Measurements from ENCODE around the gene CNKSR3.
"Not testable (repeated sequence)": the region's sequence is repeated elsewhere in the genome, so short reads cannot be mapped to it uniquely, and the experiment has no call there.

CNKSR3 gene

DNA sequence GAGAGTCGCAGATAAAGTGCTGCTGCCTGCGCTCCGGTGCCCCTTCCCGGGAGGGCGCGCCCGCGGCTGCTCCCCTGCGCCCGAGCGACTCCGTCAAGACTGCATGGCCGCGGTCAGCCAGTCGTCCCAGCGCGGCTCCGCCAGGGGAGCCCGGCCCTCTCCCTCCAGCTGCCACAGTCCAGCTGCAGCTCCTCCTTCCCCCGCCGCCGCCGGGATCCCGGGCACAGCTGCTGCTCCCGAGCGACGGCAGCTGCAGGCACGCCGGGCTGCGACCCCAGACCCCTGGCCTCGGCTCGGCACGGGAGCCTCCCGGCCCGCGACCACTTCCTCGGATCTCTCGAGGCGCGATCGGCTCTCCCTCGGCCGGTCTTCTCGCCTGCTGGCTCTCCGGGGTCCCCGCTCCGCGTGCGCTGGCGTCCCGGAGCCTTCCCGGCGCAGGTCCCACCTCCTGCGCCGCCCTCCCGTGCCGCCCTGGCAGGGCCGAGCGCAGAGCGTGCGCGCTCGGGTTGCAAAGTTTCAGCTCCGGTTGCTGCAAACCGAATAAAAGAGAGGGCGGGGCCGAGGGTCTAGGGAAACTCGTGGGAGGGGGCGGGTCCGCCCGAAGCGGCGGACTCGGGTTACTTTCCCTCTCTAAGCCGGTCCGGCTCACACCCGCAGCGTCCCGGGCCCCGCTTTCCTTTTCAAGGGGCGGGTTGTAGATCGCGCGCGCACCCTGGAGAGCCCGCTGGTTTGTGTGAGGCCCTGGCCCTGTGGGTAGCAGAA is at the start of gene CNKSR3:
CNKSR3 (minus strand) TSS at position 542 of the 762 bp plus-strand sequence. CDS start 571 bp downstream, outside the sequence.
- DNase-seq = peak; percentile 19

DNA sequence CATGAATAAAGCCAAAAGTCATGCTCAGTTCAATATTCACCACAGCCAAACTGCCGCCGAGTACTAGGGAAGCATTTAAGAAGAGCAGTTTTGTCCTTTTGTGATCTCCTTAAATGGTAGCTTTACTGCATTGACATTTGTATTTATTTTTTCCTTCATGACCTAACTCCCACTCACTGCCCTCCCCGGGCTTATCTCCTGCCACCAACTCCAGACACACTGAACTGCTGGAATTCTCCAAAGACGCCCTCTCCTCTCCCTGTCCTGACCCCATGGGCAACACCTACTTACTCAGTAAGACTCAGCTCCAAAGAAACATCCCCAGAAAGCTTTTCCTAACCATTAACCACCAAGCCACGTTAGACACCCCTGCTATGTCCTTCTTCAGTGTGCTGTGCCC is 48.5 kb upstream of the CNKSR3 start:
- no peak for DNase-seq

DNA sequence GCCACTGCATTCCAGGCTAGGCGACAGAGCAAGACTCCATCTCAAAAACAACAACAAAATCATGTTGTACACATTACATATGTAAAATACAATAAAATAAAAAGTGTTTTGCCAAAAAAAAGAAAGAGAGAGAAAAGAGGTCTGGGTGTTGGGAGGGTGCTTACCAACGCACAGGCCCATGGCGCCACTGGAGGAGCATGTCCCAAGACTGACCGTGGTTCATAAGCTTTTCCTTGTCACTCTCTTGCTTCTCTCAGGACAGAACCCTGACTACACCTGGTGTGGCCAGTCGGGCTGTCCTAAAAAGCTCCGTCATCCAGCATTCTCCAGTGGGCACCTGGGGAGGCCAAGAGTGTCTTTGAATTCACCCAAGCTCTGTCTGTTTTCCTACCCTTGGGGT is 48.0 kb upstream of the CNKSR3 start:
- DNase-seq = no peak

DNA sequence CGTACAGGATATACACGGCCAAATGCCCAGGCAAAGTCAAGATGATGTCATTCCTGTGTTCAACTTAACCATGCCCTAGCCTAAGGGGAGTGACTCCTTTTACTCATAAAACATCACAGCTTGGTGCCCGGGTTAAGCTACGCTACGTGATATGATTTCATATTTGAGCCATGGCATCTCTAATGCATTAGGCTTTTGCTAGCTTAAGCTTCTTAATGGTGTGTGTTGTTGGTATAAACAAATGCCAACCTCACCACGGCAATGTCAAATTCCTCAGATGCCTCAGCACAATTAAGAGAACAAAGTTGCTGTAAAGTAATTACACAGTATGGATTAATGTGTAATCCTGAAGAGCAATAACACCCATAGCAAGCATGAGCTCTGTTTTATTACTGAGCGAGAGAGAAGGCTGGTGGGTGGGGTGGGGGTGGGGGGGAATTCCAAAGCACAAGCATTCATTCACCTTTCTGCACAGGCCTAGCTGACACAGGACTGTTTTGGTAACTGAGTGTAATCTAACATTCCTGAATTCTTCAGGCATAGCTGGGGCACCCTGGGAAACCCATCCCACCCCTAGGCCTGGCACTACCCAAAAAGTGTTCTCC is 44.7 kb upstream of the CNKSR3 start:
- DNase-seq = no peak

DNA sequence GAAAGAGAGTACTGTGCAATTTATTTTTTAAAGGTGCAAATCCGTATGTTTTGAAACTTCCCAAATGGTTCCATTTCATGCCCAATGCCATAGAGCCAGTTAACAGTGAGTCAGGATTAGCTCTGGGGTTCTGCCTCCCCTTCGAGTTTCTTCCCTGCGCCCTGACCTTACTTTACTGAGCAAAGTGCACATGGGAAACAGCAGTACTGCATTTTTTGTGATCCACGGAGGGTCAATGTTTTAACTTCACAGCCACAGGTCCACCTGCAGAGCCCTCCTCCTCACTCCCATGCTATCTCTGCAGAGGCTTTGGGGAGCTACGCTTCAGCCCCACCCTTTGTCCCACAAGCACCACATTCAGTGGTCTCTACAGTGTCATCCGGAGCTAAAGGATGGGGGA is 44.0 kb upstream of the CNKSR3 start:
- DNase-seq = no peak

DNA sequence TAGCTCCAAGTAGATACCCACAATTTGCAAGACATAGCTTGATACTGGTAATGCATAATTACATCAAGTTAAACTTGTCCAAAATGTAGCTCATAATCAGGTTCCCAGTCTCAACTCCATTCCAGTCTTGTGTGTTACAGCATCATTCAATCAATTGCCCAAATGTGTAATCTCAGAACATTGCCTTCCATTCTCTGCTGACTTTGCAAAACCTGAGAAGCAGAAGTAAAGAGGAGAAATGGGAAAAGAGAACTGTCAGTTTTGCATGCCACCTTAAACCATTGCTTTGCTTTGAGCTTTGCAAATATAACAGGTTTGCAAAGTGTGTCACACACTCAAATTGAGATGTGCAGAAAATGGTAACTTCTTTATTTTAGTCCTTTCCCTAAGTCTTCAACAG is 40.3 kb upstream of the CNKSR3 start:
- DNase-seq = no peak

DNA sequence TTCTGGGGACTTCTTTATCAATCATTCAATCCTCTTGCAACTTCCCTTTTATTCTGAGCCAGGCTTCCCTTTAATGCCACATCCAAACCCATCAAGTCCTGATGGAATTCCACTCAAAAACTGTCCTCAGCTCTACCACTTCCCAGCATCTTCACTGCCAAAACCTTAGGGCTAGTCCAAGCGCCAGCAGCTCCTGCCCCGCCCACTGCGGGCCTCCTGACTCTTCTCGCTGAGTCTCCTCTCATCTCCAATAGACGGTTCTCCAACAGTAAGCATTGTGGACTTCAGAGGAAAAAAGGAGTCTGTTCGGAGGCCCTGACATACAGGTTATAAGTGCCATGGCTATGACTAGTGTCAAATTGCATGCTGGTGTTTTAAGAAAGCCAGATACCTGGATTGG is 38.7 kb upstream of the CNKSR3 start:
- no peak for DNase-seq

DNA sequence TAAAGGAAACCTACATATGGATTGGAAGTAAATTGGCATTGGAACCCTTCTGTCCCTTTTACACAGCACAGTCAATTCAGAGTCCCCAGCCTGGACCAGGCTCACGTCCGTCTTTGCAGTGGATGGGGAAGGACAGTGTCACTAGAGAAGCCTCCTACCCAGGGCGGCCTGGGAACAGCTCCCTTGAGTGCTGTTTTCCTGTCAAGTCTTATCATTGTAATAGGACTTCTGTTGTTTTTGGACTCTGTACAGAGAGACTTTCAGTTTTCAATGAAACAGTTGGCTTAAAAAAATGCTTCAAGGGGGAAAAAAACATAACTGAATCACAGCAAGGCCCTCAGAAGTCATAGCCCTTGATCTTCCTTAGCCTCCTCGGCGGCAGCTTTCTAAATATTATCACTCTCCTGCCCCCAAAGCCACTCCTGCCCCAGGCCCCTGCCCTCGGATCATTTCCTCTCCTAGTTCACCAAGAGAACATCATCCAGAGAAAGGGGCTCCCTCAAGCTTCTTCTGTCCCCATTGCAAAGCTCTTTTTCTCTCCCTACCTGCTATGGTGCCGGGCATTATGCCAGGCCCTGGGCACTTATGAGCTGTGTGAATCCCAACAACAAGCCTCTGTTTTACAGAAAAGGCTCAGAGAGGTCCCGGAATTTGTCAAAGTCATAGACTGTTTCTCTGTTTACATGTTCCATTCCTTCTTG is 37.8 kb upstream of the CNKSR3 start:
- no peak for DNase-seq

DNA sequence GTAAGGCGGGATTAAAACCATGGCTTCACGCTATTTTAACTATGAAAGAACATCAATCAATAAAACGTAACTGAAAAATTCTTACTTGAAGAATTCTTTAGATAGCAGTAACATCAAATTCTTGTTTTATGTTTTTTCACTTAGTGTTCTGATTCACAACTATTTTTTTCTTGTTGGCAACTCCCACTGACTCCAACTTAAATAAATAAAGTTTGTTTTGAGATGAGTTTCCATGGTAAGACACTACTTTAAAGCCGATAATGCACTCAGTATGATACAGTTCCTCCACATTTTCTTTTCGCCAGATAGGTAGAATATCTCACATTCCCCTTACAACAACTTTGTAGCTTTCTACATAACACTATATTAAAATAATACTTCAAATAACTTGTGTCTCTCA is 33.1 kb upstream of the CNKSR3 start:
- DNase-seq = no peak

DNA sequence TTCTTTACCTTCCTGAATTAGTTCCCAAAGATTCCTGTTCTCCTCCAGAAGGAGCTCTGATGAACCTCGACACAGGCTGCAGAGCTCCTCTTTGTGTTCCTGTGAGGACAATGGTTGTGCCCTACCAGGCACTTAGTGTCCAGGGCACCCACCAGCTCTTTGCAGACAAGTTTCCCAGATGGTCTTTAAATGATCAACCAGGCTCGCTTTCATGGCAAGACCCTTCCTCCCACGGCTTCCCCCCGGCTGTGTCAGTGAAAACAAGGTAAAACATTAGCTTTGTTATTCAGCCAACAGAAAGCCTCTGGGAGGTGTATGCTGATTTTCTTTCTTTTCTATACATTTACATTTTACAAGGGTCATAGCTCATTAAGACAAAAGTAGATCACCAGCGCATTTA is 32.3 kb upstream of the CNKSR3 start:
- DNase-seq = no peak

DNA sequence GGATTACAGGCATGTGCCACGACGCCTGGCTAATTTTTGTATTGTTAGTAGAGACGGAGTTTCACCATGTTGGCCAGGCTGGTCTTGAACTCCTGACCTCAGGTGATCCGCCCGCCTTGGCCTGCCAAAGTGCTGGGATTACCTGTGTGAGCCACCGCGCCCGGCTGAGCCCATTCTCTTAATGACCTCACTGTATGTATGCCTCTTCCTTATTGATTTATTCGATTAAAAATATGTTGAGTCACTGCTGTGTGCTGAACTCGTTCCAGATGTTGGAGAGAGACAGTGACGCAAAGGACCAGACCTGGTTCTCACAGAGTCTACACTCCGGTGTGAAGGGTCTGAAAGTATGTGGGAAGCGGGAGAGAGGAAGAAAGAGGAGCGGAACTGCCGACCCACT is 31.4 kb upstream of the CNKSR3 start:
- DNase-seq = not testable (repeated sequence)

DNA sequence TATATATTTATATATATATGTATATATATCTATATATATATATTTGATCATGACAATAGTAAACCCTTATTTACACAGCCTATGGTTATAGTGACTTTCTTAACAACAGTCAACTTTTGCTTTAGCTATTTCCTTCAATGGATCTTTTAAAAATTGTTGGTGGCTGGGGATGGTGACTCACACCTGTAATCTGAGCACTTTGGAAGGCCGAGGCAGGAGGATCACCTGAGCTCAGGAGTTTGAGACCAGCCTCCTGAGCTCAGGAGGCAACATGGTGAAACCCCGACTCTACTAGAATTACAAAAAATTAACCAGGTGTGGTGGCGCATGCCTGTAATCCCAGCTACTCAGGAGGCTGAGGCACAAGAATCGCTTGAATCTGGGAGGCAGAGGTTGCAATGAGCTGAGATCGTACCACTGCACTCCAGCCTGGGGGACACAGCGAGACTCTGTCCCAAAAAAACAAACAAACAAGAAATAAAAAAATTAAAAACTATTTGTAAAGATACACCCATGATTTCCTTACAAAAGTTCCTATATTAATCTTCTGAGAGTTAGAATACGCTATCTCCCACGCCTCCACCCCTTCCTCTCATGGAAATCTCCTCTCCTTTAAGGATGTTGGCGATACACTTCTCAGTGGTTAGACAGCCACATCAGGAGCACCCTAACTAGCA is 29.2 kb upstream of the CNKSR3 start:
- no peak for DNase-seq

DNA sequence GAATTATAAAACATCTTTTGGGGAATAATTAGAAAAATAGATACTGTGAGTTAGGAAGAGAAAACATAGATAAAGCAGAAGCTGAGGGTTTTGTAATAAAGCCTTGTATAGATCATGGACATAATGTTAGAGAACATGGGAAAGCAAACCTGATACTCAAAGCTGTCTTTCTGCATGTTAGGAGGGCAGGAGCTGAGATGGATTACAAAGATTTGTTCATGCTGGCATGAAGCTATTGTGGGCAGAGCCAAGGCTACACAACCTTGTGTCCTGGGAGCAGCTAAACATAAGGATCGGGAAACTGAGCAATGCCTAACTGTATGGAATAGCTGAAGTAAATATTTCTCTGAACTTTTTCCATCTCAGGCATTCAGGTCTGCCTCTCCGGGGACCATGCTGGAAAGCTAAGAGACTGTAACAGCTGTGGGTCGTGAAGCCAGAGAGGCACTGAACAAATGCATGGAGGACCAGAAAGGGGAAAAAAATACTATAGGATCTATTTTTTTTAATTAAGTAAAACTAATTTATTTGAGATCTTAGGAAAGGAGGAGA is 28.2 kb upstream of the CNKSR3 start:
- DNase-seq = no peak

DNA sequence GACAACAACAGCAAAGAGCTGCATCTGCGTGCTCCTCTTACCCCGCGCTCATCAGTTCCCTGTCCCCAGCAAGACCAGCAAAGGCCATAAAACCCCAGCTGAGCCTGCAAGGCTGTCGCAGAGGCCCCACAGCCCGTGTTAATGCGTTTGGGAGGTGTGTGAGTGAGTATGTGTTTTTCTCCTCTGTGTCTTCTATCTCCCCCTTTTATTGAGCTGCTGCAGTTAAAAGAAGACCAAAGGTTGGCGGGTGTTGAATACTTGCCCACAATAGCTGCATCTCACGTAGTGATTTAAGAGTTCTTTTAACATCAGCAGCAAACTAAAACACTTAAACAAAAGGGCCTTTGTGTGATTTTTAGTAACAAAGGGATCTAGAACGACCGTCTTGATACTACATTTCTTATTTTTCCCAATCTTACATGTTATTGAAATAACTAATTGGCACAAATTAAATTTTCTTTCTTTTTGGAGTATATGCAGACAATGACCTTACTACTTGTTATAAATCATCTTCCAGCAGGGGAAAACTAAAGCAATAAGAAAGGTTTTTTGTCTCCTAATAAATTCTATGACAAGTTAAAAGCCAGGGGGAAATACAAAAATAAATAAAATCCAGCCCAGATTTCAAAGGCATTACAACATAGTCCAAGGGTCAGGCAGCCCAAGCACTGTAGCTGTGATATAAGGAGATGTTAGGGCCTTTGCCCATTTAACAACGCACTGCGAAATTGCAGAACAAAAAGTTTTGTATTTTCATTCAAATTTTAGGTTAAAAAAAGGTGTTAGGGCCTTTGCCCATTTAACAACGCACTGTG is 27.2 kb upstream of the CNKSR3 start:
- DNase-seq = no peak

DNA sequence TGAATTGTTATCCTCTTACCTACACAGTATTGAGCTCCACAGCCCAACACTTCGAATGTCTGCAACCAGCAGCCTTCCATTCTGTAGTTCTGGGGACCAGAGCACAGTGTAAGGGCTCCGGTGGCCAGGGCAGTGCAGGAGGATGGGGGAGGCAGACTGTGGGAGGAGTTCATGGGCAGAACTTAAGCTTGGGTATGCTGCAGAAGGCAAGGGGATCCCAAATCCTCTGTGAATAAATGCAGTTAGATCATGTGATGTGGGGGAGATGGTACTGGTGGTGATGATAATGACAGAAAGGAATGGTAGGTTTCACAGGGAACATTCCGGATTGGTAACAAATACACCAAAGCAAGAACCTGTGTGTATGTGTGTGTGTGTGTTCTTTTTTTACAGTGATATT is 26.5 kb upstream of the CNKSR3 start:
- DNase-seq = no peak

DNA sequence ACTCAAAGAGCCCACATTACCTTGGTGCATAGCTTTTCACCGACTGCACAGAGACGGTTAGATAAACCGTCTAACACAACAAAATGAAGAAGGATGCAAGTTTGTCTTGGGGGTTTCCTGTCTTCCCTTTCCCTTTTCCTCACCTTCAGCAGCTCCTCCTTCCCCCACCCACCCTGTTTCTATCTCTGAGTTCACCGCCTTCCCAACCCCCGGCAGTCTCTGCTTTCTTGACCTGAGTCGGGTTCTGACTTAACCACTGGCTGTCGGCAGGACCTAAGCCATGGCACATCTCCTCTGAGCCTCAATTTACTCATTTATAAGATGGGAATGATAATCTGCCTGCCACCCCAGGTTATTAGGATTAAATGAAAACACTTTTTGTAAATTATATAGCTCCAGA is 25.8 kb upstream of the CNKSR3 start:
- DNase-seq = no peak

DNA sequence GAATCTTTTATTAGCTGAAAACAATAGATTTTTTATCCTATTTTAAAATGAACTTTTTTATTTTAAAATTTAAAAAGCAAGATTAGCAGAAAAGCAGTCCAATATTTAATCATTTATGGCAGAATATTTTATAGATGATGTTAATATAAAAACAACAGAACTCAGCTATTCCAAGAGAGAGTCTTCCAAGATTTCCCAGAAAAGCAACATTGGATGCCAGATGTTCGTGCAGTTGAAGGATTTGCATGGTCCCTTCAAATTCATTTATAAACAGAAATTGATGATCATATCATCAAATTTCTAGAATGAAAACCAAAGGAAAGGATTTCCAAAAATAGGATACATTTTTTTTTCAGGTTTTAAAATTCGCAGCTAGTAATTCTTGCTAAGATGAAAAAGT is 25.4 kb upstream of the CNKSR3 start:
- DNase-seq = no peak

DNA sequence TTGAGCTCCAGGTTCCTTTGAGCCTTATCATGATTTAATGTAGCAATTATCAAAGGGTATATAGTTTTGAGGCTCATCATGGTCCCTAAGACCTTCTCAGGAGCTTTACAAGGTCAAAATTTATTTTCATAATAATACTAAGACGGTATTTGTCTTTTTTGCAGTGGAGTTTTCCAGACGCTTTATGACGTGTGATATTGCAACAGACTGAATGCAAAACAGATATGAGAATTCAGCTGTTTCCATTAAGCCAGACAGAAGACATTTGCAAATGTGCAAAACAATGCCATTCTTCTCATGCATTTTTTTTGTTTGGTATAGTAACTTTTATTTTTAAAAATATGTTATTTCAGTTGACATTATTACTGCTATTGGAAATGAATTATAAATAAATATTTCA is 24.7 kb upstream of the CNKSR3 start:
- no peak for DNase-seq

DNA sequence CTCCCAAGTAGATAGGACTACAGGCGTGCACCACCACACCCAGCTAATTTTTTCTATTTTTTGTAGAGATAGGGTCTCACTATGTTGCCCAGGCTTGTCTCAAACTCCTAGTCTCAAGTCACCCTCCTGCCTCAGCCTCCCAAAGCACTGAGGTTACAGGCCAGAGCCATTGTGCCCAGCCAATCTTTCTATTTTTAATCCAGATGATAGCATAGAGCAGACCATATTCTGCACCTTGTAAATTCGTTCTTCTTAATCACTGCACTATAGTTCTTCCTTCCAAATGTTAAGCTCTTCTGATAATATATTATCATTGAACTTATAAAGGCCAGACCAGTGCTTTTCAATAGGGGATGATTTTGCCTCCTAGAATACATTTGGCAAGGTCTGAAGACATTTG is 24.0 kb upstream of the CNKSR3 start:
- no peak for DNase-seq

DNA sequence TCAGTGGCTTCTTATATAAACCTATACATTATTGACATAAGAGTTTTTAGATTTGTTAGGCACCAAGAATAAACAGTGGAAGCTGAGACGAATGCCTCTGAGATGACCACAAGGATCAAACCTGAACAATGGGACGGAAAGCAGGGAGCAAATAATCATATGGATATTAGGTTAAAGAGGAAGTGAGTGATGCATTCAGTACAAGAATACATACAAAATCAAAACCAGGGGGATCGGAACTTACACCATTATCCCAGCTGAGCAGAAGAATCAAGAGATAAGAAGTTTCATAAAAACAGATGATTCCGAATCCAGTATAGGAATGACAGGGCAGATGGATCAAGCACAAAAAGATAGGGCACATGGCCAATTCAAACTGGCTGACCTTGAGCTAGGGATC is 21.9 kb upstream of the CNKSR3 start:
- no peak for DNase-seq

DNA sequence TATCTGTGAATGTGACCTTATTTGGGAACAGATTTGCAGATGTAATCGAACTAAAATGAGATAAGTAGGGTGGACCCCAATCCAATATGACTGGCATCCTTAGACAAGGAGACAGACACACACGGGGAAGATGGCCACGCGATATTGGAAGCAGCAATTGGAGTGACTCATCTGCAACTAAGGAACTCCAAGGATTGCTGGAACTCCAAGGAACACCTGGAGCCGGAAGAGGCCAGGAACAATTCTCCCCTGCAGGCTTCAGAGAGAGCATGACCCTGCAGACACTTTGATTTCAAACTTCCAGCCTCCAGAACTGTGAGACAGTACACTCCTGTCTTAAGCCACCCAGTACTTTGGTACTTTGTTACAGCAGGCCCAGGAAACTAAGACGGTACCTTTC is 19.5 kb upstream of the CNKSR3 start:
- DNase-seq = no peak

DNA sequence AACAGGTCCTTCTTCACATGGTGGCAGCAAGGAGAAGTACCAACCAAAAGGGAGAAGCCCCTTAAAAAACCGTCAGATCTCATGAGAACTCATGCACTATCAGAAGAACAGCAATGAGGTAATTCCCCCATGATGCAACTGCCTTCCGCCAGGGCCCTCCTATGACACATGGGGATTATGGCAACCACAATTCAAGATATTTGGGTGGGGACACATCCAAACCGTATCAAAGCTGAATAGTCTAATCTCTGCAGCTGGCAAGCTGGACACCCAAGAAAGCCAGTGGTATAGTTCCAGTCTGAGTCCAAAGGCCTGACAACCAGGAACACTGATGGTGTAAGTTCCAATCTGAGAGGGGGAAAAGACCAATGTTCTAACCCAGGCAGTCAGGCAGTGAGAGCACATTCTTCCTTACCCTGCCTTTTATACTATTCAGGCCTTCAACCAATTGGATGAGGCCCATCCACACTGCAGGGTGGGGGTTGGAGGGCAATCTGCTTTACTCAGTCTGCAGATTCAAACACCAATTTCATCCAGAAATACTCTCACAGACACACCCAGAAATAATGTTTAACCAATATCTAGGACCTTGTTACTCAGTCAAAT is 17.9 kb upstream of the CNKSR3 start:
- no peak for DNase-seq
